Motor neuron (in vitro differentiated cells): ENCODE data around the gene ALDH1A3. TPM values are rescaled to one million over a fixed set of nuclear protein-coding genes. Genes with fewer than 3 reads are reported as not detected.

ENCODE experiments used
- ATAC-seq, 8 experiments: fragments of 200-7000 bp; cut with Tn5 transposase; replicated peaks in 6 of 8; 2 replicates each; pipeline ENCODE4 v1.8.0; 2021; ENCODE audit warnings: mild to moderate bottlenecking in 8 of 8, moderate library complexity in 8 of 8
- H3K27ac ChIP-seq, 2 donors: fragments of 250-450 bp; sonication (Bioruptor Pico); 2 replicates each; pipeline ENCODE4 v1.9.0; 2021; ENCODE audit warnings: antibody characterized with exemption in 2 of 2, mild to moderate bottlenecking in 2 of 2, moderate library complexity in 1 of 2
- H3K4me1 ChIP-seq, 2 donors: fragments of 250-450 bp; sonication (Bioruptor Pico); replicated peaks in 1 of 2; 2 replicates each; pipeline ENCODE4 v1.6.1; 2021; ENCODE audit warnings: antibody characterized with exemption in 2 of 2, mild to moderate bottlenecking in 2 of 2, moderate library complexity in 1 of 2
- H3K4me3 ChIP-seq, 5 donors: fragments of 250-450 bp; sonication (Bioruptor Pico); 2 replicates each; pipeline ENCODE4 v1.9.0; 2021; ENCODE audit warnings: antibody characterized with exemption in 5 of 5, mild to moderate bottlenecking in 5 of 5, moderate library complexity in 4 of 5
- WGBS, 10 experiments: fragments of 450-650 bp; shearing (Covaris generic); methylation state at CpG; one replicate each; pipeline ENCODE4 v1.0.0; 2022; 5-methylcytosine and 5-hydroxymethylcytosine counted together
- in situ Hi-C, 9 experiments: fragments of 400-800 bp; cut with MboI; loops; one replicate each; pipeline ENCODE4 v1.15.0; 2021; ENCODE audit warnings: low sequenced_read_pairs in 9 of 9, low pct_unique_long_range_greater_than_20kb in 2 of 9; ENCODE audit not compliant: unreplicated experiment in 9 of 9
- total RNA-seq, 8 experiments: library from RNA; unstranded; fragments of 300-600 nt; gene quantifications; 2 replicates each; pipeline versions ENCODE4 v1.2.3 to v1.2.4, GENCODE V29; 2022

Gene ALDH1A3
- total RNA-seq, 8 experiments from 2014 or later = 0.14 to 54.3 (median 2.1) TPM; not detected in 2

DNA sequence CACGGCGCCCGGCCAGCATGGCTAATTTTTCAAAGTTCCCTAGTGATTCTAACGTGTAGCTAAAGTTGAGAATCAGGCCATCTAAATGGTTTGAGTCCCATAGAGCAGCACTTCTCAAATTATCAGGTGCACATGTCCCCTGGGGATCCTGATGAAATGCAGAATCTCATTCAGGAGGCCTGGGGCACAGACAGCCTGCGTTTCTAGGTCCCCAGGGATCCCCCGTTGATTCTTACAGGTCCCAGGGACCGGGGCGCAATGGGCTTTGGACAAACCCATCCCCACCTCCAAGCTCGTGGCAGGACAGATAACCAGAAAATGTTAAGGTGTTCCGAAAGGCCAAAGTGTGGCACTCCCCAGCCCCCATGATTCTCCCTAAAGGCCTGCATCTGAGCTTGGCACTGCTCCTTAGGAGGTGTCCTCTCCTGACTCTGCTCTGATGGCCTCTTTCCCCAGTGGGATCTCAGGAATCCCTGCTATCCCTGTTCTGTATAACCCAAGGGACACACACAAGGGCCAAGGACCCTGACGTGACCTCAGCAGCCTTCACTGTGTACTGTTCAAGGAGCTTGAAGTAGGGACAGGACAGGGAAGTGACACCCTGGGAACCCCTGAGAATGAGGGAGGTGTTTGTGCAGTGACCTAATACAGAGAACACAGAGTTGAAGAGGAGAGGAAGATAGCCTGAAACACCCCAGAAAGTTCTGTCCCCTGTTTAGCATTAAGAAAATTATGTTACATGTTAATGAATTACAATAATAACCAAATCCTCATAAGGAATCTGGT, 47.5 kb downstream of the ALDH1A3 start:
- Histone ChIP-seq H3K4me1 (no peaks in the 10 kb centered on the region), H3K27ac (no peak overlapping the region), H3K4me3 (no peak overlapping the region)
- in situ Hi-C loops = no loop called here
- ATAC-seq = no peak
- WGBS, 10 experiments = 66 to 100% (median 89%) methylated on average over 2 to 6 of the region's 11 CpGs; no CpG with 5 or more reads in 4 of the 10 experiments

DNA sequence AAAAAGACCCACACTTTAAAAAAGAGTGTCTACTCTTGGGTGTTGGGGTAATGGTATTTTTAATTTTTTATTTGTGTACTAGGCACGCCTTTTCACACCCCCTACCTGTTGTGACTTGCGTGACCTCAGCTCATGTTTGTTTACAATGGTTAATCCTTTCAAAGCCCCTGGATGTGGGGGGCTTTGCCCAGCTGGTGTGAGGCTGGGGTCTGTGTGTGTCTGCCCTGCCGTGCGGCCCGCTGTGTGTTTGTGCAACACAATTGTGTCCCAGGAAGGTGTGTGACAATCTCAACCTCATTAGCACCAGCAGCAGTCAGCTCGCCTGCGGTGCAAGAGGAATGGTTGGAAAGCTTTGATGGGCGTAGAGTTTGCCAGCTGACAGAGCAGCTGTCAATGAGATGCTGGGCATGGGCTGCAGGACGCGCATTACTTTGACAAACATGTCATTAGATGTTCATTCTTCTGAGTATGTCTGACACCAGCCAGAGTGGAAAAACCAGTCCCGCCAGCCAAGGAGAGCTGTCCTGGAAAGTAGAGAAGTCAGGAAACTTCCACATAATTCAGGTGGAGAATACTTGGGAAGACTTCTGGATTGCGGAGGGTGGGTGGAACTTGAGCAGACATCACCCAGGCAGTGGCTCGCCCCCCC, 49.1 kb downstream of the ALDH1A3 start:
- Histone ChIP-seq H3K4me3 (no peak overlapping the region), H3K4me1 (no peaks in the 10 kb centered on the region), H3K27ac (no peak overlapping the region)
- 64 to 100% (median 91%) methylated on average over 1 to 8 of the region's 13 CpGs; no CpG with 5 or more reads in 3 of the 10 experiments for WGBS, 10 experiments
- ATAC-seq = no peak
- in situ Hi-C loops = no loop called here

DNA sequence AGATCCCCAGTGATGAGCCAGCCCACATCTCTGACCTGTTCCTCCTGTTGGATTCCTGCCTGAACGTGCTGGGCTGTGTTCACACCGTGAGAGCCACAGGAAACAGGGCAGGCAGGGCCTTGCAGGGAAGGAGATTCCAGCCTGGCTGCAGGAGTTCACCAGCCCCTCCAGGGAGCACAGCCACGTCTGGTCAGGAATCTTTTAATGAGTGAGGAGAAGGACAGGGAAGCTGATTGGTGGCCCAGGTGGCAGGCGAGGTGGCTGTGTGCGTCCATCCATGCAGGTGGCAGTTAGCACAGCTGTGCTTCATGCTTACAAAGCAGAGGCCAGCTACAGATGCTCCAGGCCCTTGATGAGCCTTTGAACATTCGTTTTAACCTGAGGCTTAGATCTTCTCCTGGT, 50.0 kb downstream of the ALDH1A3 start:
- WGBS, 10 experiments = 0 to 23% (median 16%) methylated on average over 1 to 3 of the region's 6 CpGs; no CpG with 5 or more reads in 6 of the 10 experiments
- no peak overlapping the region for H3K4me3 ChIP-seq
- in situ Hi-C loops = loop anchor here in 1 of 9 experiments (10.0 kb wide), 1 partner anchor 75 kb away; no protein-coding TSS in a partner anchor
- no peak overlapping the region for H3K27ac ChIP-seq
- H3K4me1 ChIP-seq = no peaks in the 10 kb centered on the region
- peak in 2 of 8 experiments; percentile 14 to 17 for ATAC-seq

DNA sequence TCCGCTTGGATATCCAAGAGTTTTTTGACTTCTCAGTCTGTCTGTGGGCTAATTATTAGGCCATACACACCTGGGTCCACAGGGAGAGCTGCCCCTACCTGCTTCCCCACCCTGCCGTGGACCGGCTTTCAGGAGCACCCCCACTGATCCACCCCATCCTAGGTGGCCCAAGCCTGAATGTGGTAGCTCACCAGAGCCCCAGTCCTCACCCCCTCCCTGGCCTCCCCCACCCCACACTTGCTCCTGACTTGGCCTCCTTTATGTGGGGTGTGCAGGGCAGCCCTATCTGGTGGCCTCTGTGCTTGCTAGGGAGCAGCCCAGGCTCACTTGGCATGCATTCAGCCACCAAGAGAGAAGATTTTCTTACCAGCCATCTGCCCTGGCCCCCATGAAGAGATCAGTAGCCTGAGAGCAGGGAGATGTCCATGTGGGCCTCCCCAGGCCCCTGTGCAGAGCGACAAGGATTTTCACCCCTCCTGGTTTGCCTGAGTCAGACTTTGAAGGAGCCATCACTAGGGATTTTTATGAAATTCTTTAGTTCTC, 50.7 kb downstream of the ALDH1A3 start:
- H3K4me1 ChIP-seq = no peaks in the 10 kb centered on the region
- WGBS, 10 experiments = 100% methylated on average over 1 of the region's 4 CpGs; no CpG with 5 or more reads in 9 of the 10 experiments
- no peak overlapping the region for H3K4me3 ChIP-seq
- in situ Hi-C loops = loop anchor here in 1 of 9 experiments (10.0 kb wide), 1 partner anchor 74 kb away; no protein-coding TSS in a partner anchor
- no peak overlapping the region for H3K27ac ChIP-seq
- ATAC-seq = no peak

DNA sequence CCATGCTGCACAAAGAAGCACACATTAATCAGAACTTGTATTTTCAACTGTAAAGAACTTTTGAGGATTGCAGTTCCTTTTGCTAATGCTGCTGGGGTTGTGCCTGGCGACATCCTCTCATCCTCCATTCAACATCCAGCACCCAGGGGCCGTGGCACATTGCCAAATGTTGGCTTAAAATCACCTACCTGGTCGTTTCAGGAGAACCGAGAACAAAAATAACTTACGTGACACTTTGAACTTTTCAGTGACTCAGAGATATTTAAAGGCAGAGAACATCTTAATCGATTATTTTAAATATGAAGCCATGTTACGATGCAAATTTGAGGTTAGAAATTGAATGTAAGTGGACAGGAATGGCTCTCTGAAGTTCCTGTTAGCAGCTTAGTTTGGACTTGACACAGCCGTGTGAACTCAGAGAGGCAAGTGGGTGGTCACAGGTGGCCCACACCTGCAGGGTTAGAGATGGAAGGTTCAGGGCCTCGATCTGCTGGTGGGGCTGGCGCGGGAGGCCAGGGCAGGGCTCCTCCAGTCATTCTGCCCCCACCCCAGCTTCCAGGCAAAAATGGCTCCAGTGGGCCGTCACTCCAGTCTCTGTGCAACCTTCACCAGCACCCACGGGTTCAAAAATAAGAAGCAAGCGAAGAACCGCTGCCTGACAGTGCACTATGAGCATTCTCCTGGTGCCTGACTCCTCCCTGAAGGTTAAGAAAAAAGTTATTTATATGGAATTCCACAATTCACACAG, 51.7 kb downstream of the ALDH1A3 start:
- in situ Hi-C loops = loop anchor here in 1 of 9 experiments (10.0 kb wide), 1 partner anchor 73 kb away; no protein-coding TSS in a partner anchor
- no peak overlapping the region for H3K27ac ChIP-seq
- no peak overlapping the region for H3K4me3 ChIP-seq
- no peak for ATAC-seq
- WGBS, 10 experiments = 60 to 100% (median 80%) methylated on average over 1 to 7 of the region's 15 CpGs; no CpG with 5 or more reads in 2 of the 10 experiments
- H3K4me1 ChIP-seq = no peaks in the 10 kb centered on the region

DNA sequence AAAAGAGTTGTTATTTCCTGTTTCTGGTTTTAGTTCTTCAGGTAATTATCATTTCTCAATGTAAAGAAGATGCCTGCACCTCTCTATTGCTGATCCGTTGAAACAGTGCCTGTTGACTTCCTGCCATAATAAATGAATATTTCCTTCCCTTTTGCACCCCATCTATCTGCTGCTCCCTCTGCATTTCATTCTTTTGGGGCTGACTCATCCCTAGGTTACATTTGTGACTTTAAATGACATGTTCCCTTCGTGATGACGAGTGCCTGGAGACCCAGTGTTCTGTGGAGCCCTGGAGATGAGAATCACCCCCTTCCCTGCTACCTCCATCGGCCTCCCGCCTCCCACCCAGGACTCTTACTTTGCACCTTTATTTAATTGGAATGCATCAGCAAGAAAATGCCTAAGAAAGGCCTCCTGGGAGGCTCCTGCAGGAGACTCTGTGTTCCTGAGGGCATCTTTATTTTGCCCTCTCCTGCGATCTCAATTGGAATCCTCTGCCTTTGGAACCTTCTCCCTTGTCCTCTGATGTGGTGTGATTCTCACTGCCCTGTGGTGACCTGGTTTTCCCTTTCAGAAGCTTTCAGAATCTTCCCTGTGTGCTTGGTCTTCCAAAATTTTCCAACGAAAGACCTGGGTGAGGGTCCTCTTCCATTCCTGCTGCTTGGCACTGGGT, 53.2 kb downstream of the ALDH1A3 start:
- H3K4me1 ChIP-seq = no peaks in the 10 kb centered on the region
- in situ Hi-C loops = loop anchor here in 1 of 9 experiments (10.0 kb wide), 1 partner anchor 72 kb away; no protein-coding TSS in a partner anchor
- no peak overlapping the region for H3K27ac ChIP-seq
- WGBS, 10 experiments = 20 to 86% (median 69%) methylated on average over 1 to 6 of the region's 7 CpGs; no CpG with 5 or more reads in 1 of the 10 experiments
- ATAC-seq = no peak
- no peak overlapping the region for H3K4me3 ChIP-seq

DNA sequence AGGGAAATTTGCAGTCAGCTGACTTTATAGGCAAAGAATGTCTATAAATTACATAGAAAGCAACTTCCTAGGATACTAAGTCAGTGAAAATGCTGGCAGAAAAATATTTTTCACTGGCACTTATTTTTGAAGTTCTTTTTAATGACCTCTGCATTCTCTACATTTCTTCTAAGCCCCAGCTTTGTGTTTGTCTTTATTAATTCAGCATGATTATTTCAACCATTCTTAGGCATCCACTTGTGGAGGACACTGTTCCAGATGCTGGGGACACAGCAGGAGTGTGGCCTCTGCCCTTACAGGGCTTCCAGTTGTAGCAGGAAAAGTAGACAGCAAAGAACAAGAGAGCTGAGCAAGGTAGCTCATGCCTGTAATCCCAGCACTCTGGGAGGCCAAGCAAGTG, 54.5 kb downstream of the ALDH1A3 start:
- H3K4me1 ChIP-seq = no peaks in the 10 kb centered on the region
- ATAC-seq = no peak
- no peak overlapping the region for H3K4me3 ChIP-seq
- H3K27ac ChIP-seq = no peak overlapping the region
- in situ Hi-C loops = loop anchor here in 1 of 9 experiments (10.0 kb wide), 1 partner anchor 71 kb away; no protein-coding TSS in a partner anchor

DNA sequence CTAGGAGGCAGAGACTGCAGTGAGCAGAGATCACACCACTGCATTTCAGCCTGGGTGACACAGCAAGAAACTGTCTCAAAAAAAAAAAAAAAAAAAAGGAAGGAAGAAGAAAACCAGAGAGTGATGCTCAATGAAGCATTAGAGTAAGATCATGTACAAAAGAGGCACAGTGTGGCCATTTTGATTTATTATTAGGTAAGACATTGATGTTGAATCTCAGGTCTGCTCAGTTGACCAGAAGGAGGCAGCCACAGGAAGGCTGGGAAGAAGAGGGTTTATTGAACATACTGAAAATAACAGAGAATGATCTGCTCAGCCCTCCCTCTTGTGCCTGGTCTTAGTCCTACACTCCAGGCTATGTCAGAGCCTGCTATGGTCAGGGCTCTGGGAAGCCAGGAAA, 55.1 kb downstream of the ALDH1A3 start:
- no peak overlapping the region for H3K27ac ChIP-seq
- in situ Hi-C loops = loop anchor here in 1 of 9 experiments (10.0 kb wide), 1 partner anchor 70 kb away; no protein-coding TSS in a partner anchor
- ATAC-seq = peak in 3 of 8 experiments; percentile 54 to 73 (median 71)
- no peak overlapping the region for H3K4me3 ChIP-seq
- H3K4me1 ChIP-seq = no peaks in the 10 kb centered on the region

DNA sequence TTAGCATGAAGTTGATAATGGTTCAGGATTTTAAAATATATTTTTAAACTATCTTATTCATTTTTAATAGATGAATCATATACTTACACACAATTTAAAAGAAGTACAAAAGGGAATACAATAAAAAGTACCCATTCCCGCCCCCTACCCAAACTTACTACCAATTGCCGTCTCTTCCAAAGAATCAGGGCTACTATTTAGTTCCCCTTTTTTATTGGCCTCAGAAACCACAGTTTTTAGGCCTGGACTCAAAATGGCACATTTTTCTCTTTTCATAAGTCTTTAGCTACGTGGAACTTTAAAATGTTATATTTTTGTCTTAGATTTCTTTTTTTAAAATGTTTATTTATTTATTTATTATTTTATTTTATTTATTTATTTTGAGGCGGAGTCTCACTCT, 57.5 kb downstream of the ALDH1A3 start:
- 76 to 100% (median 96%) methylated on average over 2 to 4 of the region's 4 CpGs; no CpG with 5 or more reads in 1 of the 10 experiments for WGBS, 10 experiments
- no peaks in the 10 kb centered on the region for H3K4me1 ChIP-seq
- H3K27ac ChIP-seq = no peak overlapping the region
- in situ Hi-C loops = loop anchor here in 1 of 9 experiments (10.0 kb wide), 1 partner anchor 68 kb away; no protein-coding TSS in a partner anchor
- ATAC-seq = no peak
- H3K4me3 ChIP-seq = no peak overlapping the region

DNA sequence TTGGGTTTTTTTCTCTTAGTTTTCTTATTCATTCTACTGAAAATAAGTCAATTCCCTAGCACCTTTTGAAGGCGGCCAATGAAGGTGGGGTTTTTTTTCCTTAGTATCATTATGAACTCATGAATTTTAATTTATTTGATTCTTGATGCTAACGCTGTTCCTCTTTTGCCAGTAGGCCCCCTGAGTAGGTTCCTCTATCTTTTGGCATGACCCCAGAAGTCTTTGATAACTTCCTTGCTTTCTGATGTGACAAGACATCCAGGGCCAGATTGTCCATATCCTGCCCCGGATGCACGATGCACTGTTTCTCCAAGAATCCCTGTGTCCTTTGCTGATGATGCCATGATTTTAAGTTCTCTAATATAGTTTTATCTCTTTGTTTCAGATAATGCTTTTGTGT, 60.2 kb downstream of the ALDH1A3 start:
- no peak overlapping the region for H3K27ac ChIP-seq
- H3K4me3 ChIP-seq = no peak overlapping the region
- WGBS, 10 experiments = 81 to 100% (median 92%) methylated on average over 1 to 4 of the region's 4 CpGs
- no peak for ATAC-seq
- in situ Hi-C loops = loop anchor here in 1 of 9 experiments (10.0 kb wide), 1 partner anchor 65 kb away; no protein-coding TSS in a partner anchor
- H3K4me1 ChIP-seq = no peaks in the 10 kb centered on the region

DNA sequence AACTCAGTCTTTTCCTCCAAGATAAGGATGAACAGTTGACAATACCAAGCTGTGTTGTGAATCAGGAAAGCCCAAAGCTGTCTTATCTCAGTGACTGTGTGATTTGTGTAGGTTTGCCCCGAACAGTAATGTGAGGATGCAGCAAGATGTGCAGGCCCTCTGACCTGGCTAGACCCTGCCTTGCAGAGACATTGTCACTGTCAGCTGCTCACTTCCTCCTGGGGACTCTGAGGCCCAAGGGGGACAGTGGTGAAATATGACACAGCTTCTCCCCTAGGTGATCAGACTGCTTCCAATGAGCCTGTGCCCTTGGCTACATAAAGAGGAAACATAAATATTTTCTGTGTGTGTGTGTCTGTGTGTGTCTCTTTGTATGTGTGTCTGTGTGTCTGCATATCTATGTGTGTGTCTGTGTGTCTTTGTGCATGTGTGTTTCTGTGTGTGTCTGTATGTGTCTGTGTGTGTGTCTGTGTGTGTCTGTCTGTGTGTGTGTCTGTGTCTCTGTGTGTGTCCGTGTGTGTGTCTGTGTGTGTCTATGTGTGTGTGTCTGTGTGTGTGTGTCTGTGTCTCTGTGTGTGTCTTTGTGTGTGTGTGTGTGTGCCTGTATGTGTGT, 61.2 kb downstream of the ALDH1A3 start:
- in situ Hi-C loops = no loop called here
- no peak overlapping the region for H3K4me3 ChIP-seq
- 100% methylated on average over 1 of the region's 2 CpGs; no CpG with 5 or more reads in 9 of the 10 experiments for WGBS, 10 experiments
- H3K27ac ChIP-seq = no peak overlapping the region
- ATAC-seq = no peak
- no peaks in the 10 kb centered on the region for H3K4me1 ChIP-seq

DNA sequence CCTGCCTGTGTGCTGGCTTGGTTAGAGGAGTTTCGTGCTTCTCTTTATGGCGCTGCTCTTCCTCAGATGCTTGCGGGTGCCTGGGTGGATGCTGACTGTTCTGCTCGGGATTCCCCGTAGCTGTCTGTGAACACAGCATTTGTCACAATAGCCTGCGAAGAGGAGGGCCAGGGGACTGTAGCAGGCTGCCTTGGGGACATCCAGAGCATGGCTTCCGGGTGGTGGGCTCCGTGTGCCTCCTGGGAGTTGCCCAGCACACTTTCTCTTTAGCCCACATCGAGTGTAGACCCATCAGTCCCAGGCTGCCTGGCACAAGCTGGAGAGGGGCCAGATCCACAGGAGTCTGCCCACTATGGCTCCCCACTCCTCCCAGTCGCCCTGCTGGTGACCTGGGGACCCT, 61.9 kb downstream of the ALDH1A3 start:
- no peak overlapping the region for H3K4me3 ChIP-seq
- WGBS, 10 experiments = 29 to 86% (median 60%) methylated on average over 1 of the region's 10 CpGs; no CpG with 5 or more reads in 5 of the 10 experiments
- in situ Hi-C loops = no loop called here
- no peak overlapping the region for H3K27ac ChIP-seq
- no peaks in the 10 kb centered on the region for H3K4me1 ChIP-seq
- no peak for ATAC-seq
